HepG2 (cell line): Measurements from ENCODE around the gene C10orf90. TPM values are rescaled to one million over a fixed set of nuclear protein-coding genes. Genes with fewer than 3 reads are reported as not detected.

Experiments used
- ATAC-seq: fragments of 200-7000 bp; cut with Tn5 transposase; 3 replicates; pipeline ENCODE4 v1.9.1; 2020; ENCODE audit warnings: mild to moderate bottlenecking, moderate library complexity
- BruUV-seq: library from RNA; stranded (reverse); fragments of 400-500 nt; replicated peaks from 2 replicates; lab custom pipeline; 2021; lab: Mats Ljungman, UMichigan
- CTCF ChIA-PET: fragments of 300-600 bp; formaldehyde crosslinking; extraction: SDS; loops from one replicate; lab custom pipeline; 2021; ENCODE audit warnings: low total read pairs, inconsistent platforms, low intra/inter-chr PET ratio; lab: Yijun Ruan, JAX
- POLR2A ChIA-PET: fragments of 350-600 bp; sonication (Branson Sonifier 250); formaldehyde crosslinking; loops from one replicate; lab custom pipeline; 2020; ENCODE audit warnings: antibody characterized with exemption, inconsistent platforms; lab: Yijun Ruan, JAX
- DNase-seq: peaks from one replicate; pipeline ENCODE4 v3.0.0-alpha.2; 2015; ENCODE audit warnings: low spot score
- FAIRE-seq: peaks from 3 replicates; lab custom pipeline; 2011; peaks lifted over from hg19 to GRCh38; lab: Jason Lieb, UNC
- H2AFZ ChIP-seq: one replicate; pipeline ENCODE4 v1.6.1; 2011; ENCODE audit warnings: low read length, inconsistent platforms
- H3K27ac ChIP-seq: fragments of 300-600 bp; 3 replicates; pipeline ENCODE4 v1.8.0; 2011; ENCODE audit warnings: mixed run types, mild to moderate bottlenecking, mixed read lengths, low read length, inconsistent platforms; ENCODE audit not compliant: insufficient read depth; ENCODE audit errors: extremely low read length
- H3K27me3 ChIP-seq, 2 experiments: fragments of 200-600 bp in 1 of 2; 2 replicates in 1 of 2; 3 replicates in 1 of 2; pipeline versions ENCODE4 v1.6.0 to v1.8.0; 2011; ENCODE audit warnings: low read length in 2 of 2, mild to moderate bottlenecking in 2 of 2, moderate library complexity in 2 of 2, inconsistent platforms in 1 of 2; ENCODE audit not compliant: insufficient read depth in 2 of 2, control insufficient read depth in 1 of 2
- H3K36me3 ChIP-seq, 2 experiments: fragments of 200-600 bp in 1 of 2; replicated peaks in 1 of 2; 2 replicates in 1 of 2; 3 replicates in 1 of 2; pipeline versions ENCODE4 v1.5.1 to v1.8.0; 2011; ENCODE audit warnings: low read length in 2 of 2, inconsistent platforms in 1 of 2; ENCODE audit not compliant: insufficient read depth in 2 of 2, control insufficient read depth in 1 of 2
- H3K4me1 ChIP-seq: 2 replicates; pipeline ENCODE4 v1.5.1; 2012; ENCODE audit warnings: low read length, inconsistent platforms; ENCODE audit not compliant: insufficient read depth
- H3K4me2 ChIP-seq: 2 replicates; pipeline ENCODE4 v1.6.0; 2011; ENCODE audit warnings: low read depth, low read length, inconsistent platforms
- H3K4me3 ChIP-seq, 3 experiments: fragments of 200-600 bp in 1 of 3; sonication (generic), shearing (Covaris generic) in 1 of 3; replicated peaks in 1 of 3; 2 replicates each; pipeline ENCODE4 v1.5.1; 2011 to 2016; ENCODE audit warnings: low read length in 3 of 3, inconsistent platforms in 2 of 3, low read depth in 2 of 3, mild to moderate bottlenecking in 2 of 3, control low read depth in 1 of 3, mixed read lengths in 1 of 3; ENCODE audit not compliant: insufficient read depth in 1 of 3
- H3K79me2 ChIP-seq: one replicate; pipeline ENCODE4 v1.6.1; 2011; ENCODE audit warnings: low read length, inconsistent platforms; ENCODE audit not compliant: insufficient read depth
- H3K9ac ChIP-seq: 2 replicates; pipeline ENCODE4 v1.6.0; 2011; ENCODE audit warnings: mild to moderate bottlenecking, low read depth, low read length, inconsistent platforms; ENCODE audit not compliant: insufficient read depth
- H3K9me3 ChIP-seq: 2 replicates; pipeline ENCODE4 v1.5.1; 2012; ENCODE audit warnings: mild to moderate bottlenecking, low read length
- H4K20me1 ChIP-seq: 2 replicates; pipeline ENCODE4 v1.6.0; 2011; ENCODE audit warnings: inconsistent platforms, mild to moderate bottlenecking, low read length, moderate library complexity; ENCODE audit not compliant: insufficient read depth
- AKAP8 ChIP-seq: sonication (generic); formaldehyde crosslinking; IDR thresholded peaks from 2 replicates; pipeline ENCODE4 v1.5.1; 2020; ENCODE audit warnings: mild to moderate bottlenecking, missing genetic modification reagents
- ARHGAP35 ChIP-seq: sonication (generic); formaldehyde crosslinking; IDR thresholded peaks from 2 replicates; pipeline ENCODE4 v1.9.0; 2022; ENCODE audit warnings: mild to moderate bottlenecking, inconsistent platforms, moderate library complexity, missing genetic modification reagents, borderline replicate concordance
- CHD2 ChIP-seq: IDR thresholded peaks from 2 replicates; pipeline ENCODE4 v1.6.1; 2011; ENCODE audit warnings: low read depth, low read length, improper control_type of control experiment
- FOXK2 ChIP-seq: fragments of 450-650 bp; IDR thresholded peaks from 2 replicates; pipeline ENCODE4 v1.6.1; 2016
- KDM5B ChIP-seq: sonication (generic); formaldehyde crosslinking; IDR thresholded peaks from 2 replicates; pipeline ENCODE4 v1.4.0; 2020; ENCODE audit warnings: missing genetic modification reagents, mild to moderate bottlenecking, borderline replicate concordance
- KMT2A ChIP-seq: sonication (generic); formaldehyde crosslinking; IDR thresholded peaks from 2 replicates; pipeline ENCODE4 v1.4.0; 2020; ENCODE audit warnings: missing genetic modification reagents
- MTF1 ChIP-seq: sonication (generic); formaldehyde crosslinking; IDR thresholded peaks from 2 replicates; pipeline ENCODE4 v1.5.0; 2020; ENCODE audit warnings: missing genetic modification reagents
- RBAK ChIP-seq: sonication (generic); formaldehyde crosslinking; IDR thresholded peaks from 2 replicates; pipeline ENCODE4 v1.5.1; 2020; ENCODE audit warnings: mild to moderate bottlenecking, missing genetic modification reagents
- RBM39 ChIP-seq: fragments of 200-400 bp; formaldehyde crosslinking; IDR thresholded peaks from one replicate; pipeline ENCODE4 v1.6.1; 2018; ENCODE audit warnings: antibody characterized with exemption, mild to moderate bottlenecking, low read depth, low read length; ENCODE audit not compliant: poor library complexity, severe bottlenecking
- SMAD9 ChIP-seq: sonication (generic); formaldehyde crosslinking; IDR thresholded peaks from 2 replicates; pipeline ENCODE4 v1.5.1; 2020; ENCODE audit warnings: mild to moderate bottlenecking, missing genetic modification reagents
- TFAP4 ChIP-seq: sonication (generic); IDR thresholded peaks from 2 replicates; pipeline ENCODE4 v1.6.1; 2016; ENCODE audit warnings: low read depth, borderline replicate concordance
- ZFAT ChIP-seq: sonication (generic); formaldehyde crosslinking; conservative IDR thresholded peaks from 2 replicates; pipeline ENCODE4 v1.8.1; 2023; ENCODE audit warnings: missing genetic modification reagents, inconsistent platforms
- ZNF749 ChIP-seq: sonication (generic); formaldehyde crosslinking; IDR thresholded peaks from 2 replicates; pipeline ENCODE4 v1.8.0; 2022; ENCODE audit warnings: mild to moderate bottlenecking, missing genetic modification reagents, moderate library complexity, borderline replicate concordance
- WGBS: methylation state at CpG from one replicate; pipeline ENCODE4 v1.1.6; 2017; ENCODE audit warnings: low lambda C conversion rate; 5-methylcytosine and 5-hydroxymethylcytosine counted together
- in situ Hi-C: cut with HindIII; loops from 2 replicates; pipeline ENCODE4 v1.10.0; 2017; ENCODE audit warnings: low pct_unique_long_range_greater_than_20kb; ENCODE audit not compliant: extremely low pct_ligation_motif_present
- intact Hi-C: fragments of 100-400 bp; cut with micrococcal nuclease; formaldehyde crosslinking; loops from one replicate; pipeline ENCODE4 v1.10.0; 2022; ENCODE audit not compliant: unreplicated experiment
- polyA plus RNA-seq, 8 experiments: library from polyadenylated mRNA; depleted of rRNA in 3 of 8; stranded (reverse) in 7 of 8; unstranded in 1 of 8; fragments of >200 nt; fragmentation: Illumina TruSeq in 4 of 8; extraction: Trizol in 4 of 8; gene quantifications; 2 replicates each; pipeline versions ENCODE4 v1.2.1 to v1.2.3, GENCODE V29; 2011 to 2016; ENCODE audit warnings: low read depth in 4 of 8, missing spikeins in 1 of 8, mixed read lengths in 1 of 8; ENCODE audit not compliant: insufficient read depth in 1 of 8
- total RNA-seq, 5 experiments: library from RNA; depleted of rRNA; stranded (reverse); fragments of >200 nt; fragmentation: Illumina TruSeq; extraction: Trizol; gene quantifications; 2 replicates each; pipeline ENCODE4 v1.2.3, GENCODE V29; 2016; ENCODE audit warnings: low read depth in 1 of 5
- TF ChIP-seq, protein P1 (sequence below): sonication (generic); formaldehyde crosslinking; IDR thresholded peaks from 2 replicates; pipeline ENCODE4 v1.4.0; 2020; ENCODE audit warnings: mild to moderate bottlenecking, low read depth, missing genetic modification reagents
- TF ChIP-seq, protein P2 (sequence below): sonication (generic); formaldehyde crosslinking; IDR thresholded peaks from 2 replicates; pipeline ENCODE4 v1.5.0; 2020; ENCODE audit warnings: mild to moderate bottlenecking, low read depth, missing genetic modification reagents, borderline replicate concordance
- TF ChIP-seq, protein P3 (sequence below): sonication (generic); formaldehyde crosslinking; IDR thresholded peaks from 2 replicates; pipeline ENCODE4 v1.8.0; 2022; ENCODE audit warnings: missing genetic modification reagents, mild to moderate bottlenecking, borderline replicate concordance

Gene C10orf90
- total and polyA plus RNA-seq, 2 of the 13 experiments (the other 11 are each of a cell fraction or from before 2014, with no cell fraction given), result not detected

GRCh38 chr10:126634347-126634746, 36.1 kb downstream of the C10orf90 start (continued):
- TF ChIP-seq, protein P1, sequence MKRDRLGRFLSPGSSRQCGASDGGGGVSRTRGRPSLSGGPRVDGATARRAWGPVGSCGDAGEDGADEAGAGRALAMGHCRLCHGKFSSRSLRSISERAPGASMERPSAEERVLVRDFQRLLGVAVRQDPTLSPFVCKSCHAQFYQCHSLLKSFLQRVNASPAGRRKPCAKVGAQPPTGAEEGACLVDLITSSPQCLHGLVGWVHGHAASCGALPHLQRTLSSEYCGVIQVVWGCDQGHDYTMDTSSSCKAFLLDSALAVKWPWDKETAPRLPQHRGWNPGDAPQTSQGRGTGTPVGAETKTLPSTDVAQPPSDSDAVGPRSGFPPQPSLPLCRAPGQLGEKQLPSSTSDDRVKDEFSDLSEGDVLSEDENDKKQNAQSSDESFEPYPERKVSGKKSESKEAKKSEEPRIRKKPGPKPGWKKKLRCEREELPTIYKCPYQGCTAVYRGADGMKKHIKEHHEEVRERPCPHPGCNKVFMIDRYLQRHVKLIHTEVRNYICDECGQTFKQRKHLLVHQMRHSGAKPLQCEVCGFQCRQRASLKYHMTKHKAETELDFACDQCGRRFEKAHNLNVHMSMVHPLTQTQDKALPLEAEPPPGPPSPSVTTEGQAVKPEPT (CRISPR knock-in tag), result no peak
- TF ChIP-seq FOXK2 (no peak), ZFAT (no peak), AKAP8 (CRISPR knock-in tag) (no peak), RBM39 (no peak)
- TF ChIP-seq, protein P2, sequence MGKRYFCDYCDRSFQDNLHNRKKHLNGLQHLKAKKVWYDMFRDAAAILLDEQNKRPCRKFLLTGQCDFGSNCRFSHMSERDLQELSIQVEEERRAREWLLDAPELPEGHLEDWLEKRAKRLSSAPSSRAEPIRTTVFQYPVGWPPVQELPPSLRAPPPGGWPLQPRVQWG (CRISPR knock-in tag), result no peak

GRCh38 chr10:126632705-126633104, 37.8 kb downstream of the C10orf90 start:
- no peak overlapping the region for H3K27ac ChIP-seq
- no peak overlapping the region for H3K4me2 ChIP-seq
- ChIA-PET CTCF (no interaction called here), POLR2A (no interaction called here)
- no peaks in the 10 kb centered on the region for H3K4me1 ChIP-seq
- in situ Hi-C loops, result no loop called here
- DNase-seq (no peak), FAIRE-seq (no peak), ATAC-seq (no peak)
- H3K36me3 ChIP-seq, result no peaks in the 10 kb centered on the region
- no peak overlapping the region for H2AFZ ChIP-seq
- no peaks in the 10 kb centered on the region for H3K9me3 ChIP-seq
- no peaks in the 10 kb centered on the region for H3K79me2 ChIP-seq
- no peaks in the 10 kb centered on the region for H4K20me1 ChIP-seq
- peaks cover 1 to 35% of the 10 kb centered on the region in 2 experiments; a peak in 4 of 5 replicates for H3K27me3 ChIP-seq
- TF ChIP-seq KMT2A (no peak), ARHGAP35 (no peak), CHD2 (no peak), ZFAT (no peak), SMAD9 (CRISPR knock-in tag) (no peak), MTF1 (CRISPR knock-in tag) (no peak), ZNF749 (CRISPR knock-in tag) (no peak), RBAK (CRISPR knock-in tag) (no peak), TFAP4 (no peak), KDM5B (CRISPR knock-in tag) (no peak)
- TF ChIP-seq, protein P3, sequence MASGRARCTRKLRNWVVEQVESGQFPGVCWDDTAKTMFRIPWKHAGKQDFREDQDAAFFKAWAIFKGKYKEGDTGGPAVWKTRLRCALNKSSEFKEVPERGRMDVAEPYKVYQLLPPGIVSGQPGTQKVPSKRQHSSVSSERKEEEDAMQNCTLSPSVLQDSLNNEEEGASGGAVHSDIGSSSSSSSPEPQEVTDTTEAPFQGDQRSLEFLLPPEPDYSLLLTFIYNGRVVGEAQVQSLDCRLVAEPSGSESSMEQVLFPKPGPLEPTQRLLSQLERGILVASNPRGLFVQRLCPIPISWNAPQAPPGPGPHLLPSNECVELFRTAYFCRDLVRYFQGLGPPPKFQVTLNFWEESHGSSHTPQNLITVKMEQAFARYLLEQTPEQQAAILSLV, result no peak
- 1% methylated on average over 4 of the region's 4 CpGs for WGBS
- no TSS peak for BruUV-seq
- intact Hi-C loops, result no loop called here
- H3K4me3 ChIP-seq, result no peak overlapping the region
- H3K9ac ChIP-seq, result no peak overlapping the region
